HEK293 (cell line): ENCODE results near the gene PLEKHB1.

ENCODE experiments used
- CTCF ChIA-PET: fragments of 350-600 bp; formaldehyde crosslinking; extraction: SDS; loops from one replicate; lab custom pipeline; 2021; ENCODE audit warnings: antibody characterized with exemption; lab: Yijun Ruan, JAX
- POLR2A ChIA-PET: fragments of 300-600 bp; formaldehyde crosslinking; extraction: SDS; loops from one replicate; lab custom pipeline; 2020; ENCODE audit warnings: antibody characterized with exemption, inconsistent platforms; lab: Yijun Ruan, JAX
- H3K27ac ChIP-seq: fragments of 200-500 bp; sonication (Bioruptor generic); 2 replicates; pipeline ENCODE4 v1.5.1; 2014; ENCODE audit warnings: low read depth, low read length, control low read depth, inconsistent platforms; ENCODE audit errors: extremely low read depth
- H3K36me3 ChIP-seq, 2 experiments: fragments of 200-500 bp in 1 of 2; sonication (Bioruptor generic) in 1 of 2; 1 replicate in 1 of 2; 2 replicates in 1 of 2; pipeline ENCODE4 v1.5.1; 2014 to 2017; ENCODE audit warnings: inconsistent platforms in 2 of 2, low read length in 2 of 2; ENCODE audit not compliant: control insufficient read depth in 2 of 2, insufficient read depth in 1 of 2
- H3K4me1 ChIP-seq: fragments of 200-500 bp; sonication (Bioruptor generic); 2 replicates; pipeline ENCODE4 v1.5.1; 2014; ENCODE audit warnings: mild to moderate bottlenecking, low read length, inconsistent platforms; ENCODE audit not compliant: control insufficient read depth, insufficient read depth
- H3K4me3 ChIP-seq: 2 replicates; pipeline ENCODE4 v1.5.1; 2011; ENCODE audit warnings: low read depth, mild to moderate bottlenecking, control low read depth, low read length, moderate library complexity
- H3K9me3 ChIP-seq: fragments of 200-500 bp; sonication (Bioruptor generic); 2 replicates; pipeline ENCODE4 v1.5.1; 2014; ENCODE audit warnings: low read depth, low read length, inconsistent platforms; ENCODE audit not compliant: control insufficient read depth, insufficient read depth
- GFI1B ChIP-seq: fragments of 450-650 bp; formaldehyde crosslinking; IDR thresholded peaks from 2 replicates; pipeline ENCODE4 v1.5.1; 2016; ENCODE audit warnings: missing biosample characterization, missing genetic modification characterization
- ZIC2 ChIP-seq: fragments of 450-650 bp; formaldehyde crosslinking; IDR thresholded peaks from 2 replicates; pipeline ENCODE4 v1.5.1; 2016; ENCODE audit warnings: missing biosample characterization, missing genetic modification characterization
- ZNF561 ChIP-seq: fragments of 450-650 bp; IDR thresholded peaks from 2 replicates; pipeline ENCODE4 v1.5.1; 2018; ENCODE audit warnings: missing biosample characterization, missing genetic modification characterization, borderline replicate concordance
- ZNF571 ChIP-seq: fragments of 450-650 bp; formaldehyde crosslinking; IDR thresholded peaks from 2 replicates; pipeline ENCODE4 v1.5.0; 2017; ENCODE audit warnings: missing biosample characterization, missing genetic modification characterization

PLEKHB1 gene

GRCh38 chr11:73710964-73711363 is 64.6 kb downstream of the PLEKHB1 start:
- Histone ChIP-seq H3K9me3 (no peaks in the 10 kb centered on the region), H3K4me1 (no peaks in the 10 kb centered on the region), H3K27ac (no peak overlapping the region), H3K36me3 (peaks cover 0 to 16% of the 10 kb centered on the region in 2 experiments; a peak in 2 of 3 replicates), H3K4me3 (no peak overlapping the region)
- no peak for TF ChIP-seq GFI1B (tag by site-specific recombination)
- TF ChIP-seq ZNF571 (tag by site-specific recombination): no peak
- no peak for TF ChIP-seq ZNF561
- no peak for TF ChIP-seq ZIC2 (tag by site-specific recombination)
- ChIA-PET CTCF (interaction anchor here (0.6 to 1.0 kb wide), 2 partner anchors 16 to 48 kb away, joined by 3 read pairs; no protein-coding TSS in a partner anchor), POLR2A (interaction anchor here (0.7 kb wide), 1 partner anchor 17 kb away, joined by 3 read pairs; no protein-coding TSS in a partner anchor)
